ENCODE measurements around the gene BAIAP2L2. TPM values are rescaled to one million over a fixed set of nuclear protein-coding genes. Genes with fewer than 3 reads are reported as not detected.

BAIAP2L2 gene
- total RNA-seq, 1 donor from 2014 or later: 6.5 TPM

DNA sequence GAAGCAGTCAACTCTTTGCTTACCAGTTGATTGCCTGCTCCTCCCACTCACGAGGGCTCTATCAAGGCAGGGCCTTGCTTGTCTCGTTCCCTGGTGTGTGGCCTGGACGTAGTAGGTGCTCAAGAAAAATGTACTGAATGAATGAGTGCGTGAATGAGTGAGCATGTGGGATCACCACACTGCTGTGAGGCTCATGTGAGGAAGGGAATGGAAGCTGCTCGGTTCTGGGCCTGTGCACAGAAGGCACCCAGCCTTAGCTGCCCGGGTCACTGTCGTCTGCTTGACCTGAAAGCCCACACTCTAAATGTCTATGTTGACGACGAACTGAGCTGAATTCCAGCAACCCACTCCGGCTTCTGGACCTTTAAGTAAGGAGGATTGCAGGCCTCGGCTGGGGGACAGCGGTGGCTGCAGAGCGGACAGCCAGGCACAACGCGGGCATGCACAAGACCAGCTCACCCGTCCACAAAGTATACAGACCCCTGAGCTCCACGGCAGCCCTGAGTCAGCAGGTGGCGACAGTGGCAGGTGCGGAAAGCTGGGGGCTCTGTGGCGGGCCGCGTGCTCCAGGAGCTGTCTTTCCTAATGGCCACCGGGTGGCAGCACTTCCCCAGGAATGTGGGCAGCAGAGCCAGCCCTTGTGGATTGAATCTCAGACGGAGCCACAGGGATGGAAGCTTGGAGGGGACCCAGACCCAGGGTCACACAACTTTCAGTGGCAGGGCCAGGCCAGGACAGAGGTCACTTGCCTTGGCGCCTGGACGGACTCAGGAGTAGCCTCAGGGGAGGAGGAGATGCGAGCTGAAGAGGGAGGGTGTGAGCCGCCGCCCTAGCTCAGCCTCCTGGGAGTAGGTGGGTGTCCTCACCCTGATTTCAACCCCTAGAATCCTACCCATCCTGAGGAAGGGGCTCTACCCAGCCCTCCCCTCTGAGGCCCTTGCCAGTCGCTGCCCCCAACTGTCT lies 58.3 kb downstream of the BAIAP2L2 start:
- H3K9me3 Mint-ChIP-seq (ENCODE audit: low read depth): no peaks in the 10 kb centered on the region
- no peaks in the 10 kb centered on the region for H3K4me1 Mint-ChIP-seq (ENCODE audit: low read depth)
- H3K4me3 Mint-ChIP-seq (ENCODE audit: low read depth): no peak overlapping the region
- H3K27me3 Mint-ChIP-seq: peaks cover 5% of the 10 kb centered on the region
- TF ChIP-seq, protein P1, sequence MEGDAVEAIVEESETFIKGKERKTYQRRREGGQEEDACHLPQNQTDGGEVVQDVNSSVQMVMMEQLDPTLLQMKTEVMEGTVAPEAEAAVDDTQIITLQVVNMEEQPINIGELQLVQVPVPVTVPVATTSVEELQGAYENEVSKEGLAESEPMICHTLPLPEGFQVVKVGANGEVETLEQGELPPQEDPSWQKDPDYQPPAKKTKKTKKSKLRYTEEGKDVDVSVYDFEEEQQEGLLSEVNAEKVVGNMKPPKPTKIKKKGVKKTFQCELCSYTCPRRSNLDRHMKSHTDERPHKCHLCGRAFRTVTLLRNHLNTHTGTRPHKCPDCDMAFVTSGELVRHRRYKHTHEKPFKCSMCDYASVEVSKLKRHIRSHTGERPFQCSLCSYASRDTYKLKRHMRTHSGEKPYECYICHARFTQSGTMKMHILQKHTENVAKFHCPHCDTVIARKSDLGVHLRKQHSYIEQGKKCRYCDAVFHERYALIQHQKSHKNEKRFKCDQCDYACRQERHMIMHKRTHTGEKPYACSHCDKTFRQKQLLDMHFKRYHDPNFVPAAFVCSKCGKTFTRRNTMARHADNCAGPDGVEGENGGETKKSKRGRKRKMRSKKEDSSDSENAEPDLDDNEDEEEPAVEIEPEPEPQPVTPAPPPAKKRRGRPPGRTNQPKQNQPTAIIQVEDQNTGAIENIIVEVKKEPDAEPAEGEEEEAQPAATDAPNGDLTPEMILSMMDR (IDR thresholded peaks at IDR 0.05; ENCODE audit: unreplicated experiment): peak; percentile 97
- H3K27ac Mint-ChIP-seq: no peak overlapping the region
- DNase-seq (ENCODE audit: low spot score, unreplicated experiment): peak; percentile 80
- H3K36me3 Mint-ChIP-seq (ENCODE audit: insufficient read depth): no peaks in the 10 kb centered on the region

DNA sequence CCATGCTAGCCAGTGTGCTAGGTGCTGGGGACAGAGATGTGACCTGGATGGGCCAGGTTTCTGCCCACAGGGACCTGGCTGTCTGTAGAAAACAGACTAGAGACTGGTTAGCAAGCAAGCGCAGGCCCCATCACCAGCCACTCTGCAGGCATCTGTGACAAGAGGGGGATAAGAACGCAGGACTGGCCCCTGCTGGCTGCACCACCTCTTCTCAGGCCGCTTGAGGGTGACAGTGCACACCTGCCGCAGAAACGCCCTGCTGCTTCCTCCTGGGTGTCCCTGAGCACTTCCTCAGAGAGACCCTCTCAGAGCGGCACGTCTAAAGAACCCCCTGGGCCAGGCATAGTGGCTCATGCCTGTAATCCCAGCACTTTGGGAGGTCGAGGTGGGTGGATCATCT lies 59.2 kb downstream of the BAIAP2L2 start:
- Mint-ChIP-seq H3K4me1 (ENCODE audit: low read depth) (no peaks in the 10 kb centered on the region), H3K4me3 (ENCODE audit: low read depth) (no peak overlapping the region), H3K27me3 (peaks cover 5% of the 10 kb centered on the region), H3K27ac (no peak overlapping the region), H3K9me3 (ENCODE audit: low read depth) (no peaks in the 10 kb centered on the region), H3K36me3 (ENCODE audit: insufficient read depth) (no peaks in the 10 kb centered on the region)
- TF ChIP-seq, protein P1 (IDR thresholded peaks at IDR 0.05; ENCODE audit: unreplicated experiment): no peak
- no peak for DNase-seq (ENCODE audit: low spot score, unreplicated experiment)

DNA sequence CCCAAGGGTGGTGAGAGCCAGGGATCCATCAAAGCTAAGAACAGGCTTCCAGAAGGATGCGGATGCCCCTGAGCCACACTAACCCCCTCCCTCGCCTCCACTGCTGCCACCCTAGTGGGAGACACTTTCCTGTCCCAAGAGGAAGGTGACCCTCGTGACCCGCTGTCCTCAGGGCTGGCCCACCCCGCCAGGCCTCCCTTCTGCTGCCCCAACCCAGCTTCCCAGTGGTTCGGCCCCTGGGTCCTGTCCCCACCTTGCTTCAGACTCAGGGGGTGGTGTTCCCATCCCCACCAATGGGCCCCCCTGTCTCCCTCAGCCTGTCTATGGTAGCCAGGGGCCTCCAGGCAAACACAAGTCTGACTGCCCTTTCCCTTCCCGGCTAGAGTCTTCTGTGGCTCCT lies 59.8 kb downstream of the BAIAP2L2 start:
- Mint-ChIP-seq H3K36me3 (ENCODE audit: insufficient read depth) (no peaks in the 10 kb centered on the region), H3K4me1 (ENCODE audit: low read depth) (no peaks in the 10 kb centered on the region), H3K4me3 (ENCODE audit: low read depth) (no peak overlapping the region), H3K27me3 (peaks cover 5% of the 10 kb centered on the region), H3K27ac (no peak overlapping the region), H3K9me3 (ENCODE audit: low read depth) (no peaks in the 10 kb centered on the region)
- DNase-seq (ENCODE audit: low spot score, unreplicated experiment): no peak
- TF ChIP-seq, protein P1 (IDR thresholded peaks at IDR 0.05; ENCODE audit: unreplicated experiment): no peak

DNA sequence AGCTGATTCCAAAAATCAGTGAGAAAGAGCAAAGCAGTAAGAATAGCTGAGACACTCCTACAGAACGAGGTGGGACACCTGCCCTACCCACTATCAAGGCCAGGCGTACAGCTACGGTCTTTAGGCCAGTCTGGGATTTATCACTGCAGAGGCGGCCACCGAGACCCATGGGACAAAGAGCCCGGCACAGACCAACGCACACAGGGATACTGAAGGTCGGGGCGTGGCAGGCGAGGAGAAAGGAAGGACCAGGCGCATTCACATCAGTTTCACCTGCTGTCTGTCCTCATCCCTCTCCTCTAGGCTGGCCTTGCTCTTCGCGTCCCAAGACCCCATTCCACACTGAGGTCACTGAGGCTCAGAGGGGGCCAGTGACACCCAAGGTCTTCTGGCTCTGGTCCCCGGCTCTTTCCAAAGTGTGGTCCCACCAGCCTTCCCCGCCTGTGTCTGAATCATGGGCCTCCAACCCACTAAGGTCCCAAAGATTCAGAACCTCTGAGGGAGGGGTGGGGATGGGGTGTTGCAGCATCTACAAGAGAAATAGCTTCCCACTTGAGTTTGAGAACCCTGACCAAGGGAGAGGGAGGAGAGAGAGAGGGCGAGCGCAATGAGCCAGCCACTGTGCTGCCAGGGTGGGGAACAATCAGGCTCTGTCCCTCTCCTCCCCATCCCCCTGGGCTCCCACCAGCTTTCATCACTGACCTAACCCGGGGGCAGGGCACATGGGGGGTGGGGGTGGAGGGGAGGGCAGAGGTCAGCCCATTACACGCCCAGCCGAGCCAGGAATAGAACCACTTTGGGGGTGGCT lies 60.5 kb downstream of the BAIAP2L2 start:
- Mint-ChIP-seq H3K36me3 (ENCODE audit: insufficient read depth) (no peaks in the 10 kb centered on the region), H3K9me3 (ENCODE audit: low read depth) (no peaks in the 10 kb centered on the region), H3K4me3 (ENCODE audit: low read depth) (no peak overlapping the region), H3K27me3 (peaks cover 5% of the 10 kb centered on the region), H3K27ac (no peak overlapping the region), H3K4me1 (ENCODE audit: low read depth) (no peaks in the 10 kb centered on the region)
- no peak for DNase-seq (ENCODE audit: low spot score, unreplicated experiment)
- TF ChIP-seq, protein P1 (IDR thresholded peaks at IDR 0.05; ENCODE audit: unreplicated experiment): no peak

DNA sequence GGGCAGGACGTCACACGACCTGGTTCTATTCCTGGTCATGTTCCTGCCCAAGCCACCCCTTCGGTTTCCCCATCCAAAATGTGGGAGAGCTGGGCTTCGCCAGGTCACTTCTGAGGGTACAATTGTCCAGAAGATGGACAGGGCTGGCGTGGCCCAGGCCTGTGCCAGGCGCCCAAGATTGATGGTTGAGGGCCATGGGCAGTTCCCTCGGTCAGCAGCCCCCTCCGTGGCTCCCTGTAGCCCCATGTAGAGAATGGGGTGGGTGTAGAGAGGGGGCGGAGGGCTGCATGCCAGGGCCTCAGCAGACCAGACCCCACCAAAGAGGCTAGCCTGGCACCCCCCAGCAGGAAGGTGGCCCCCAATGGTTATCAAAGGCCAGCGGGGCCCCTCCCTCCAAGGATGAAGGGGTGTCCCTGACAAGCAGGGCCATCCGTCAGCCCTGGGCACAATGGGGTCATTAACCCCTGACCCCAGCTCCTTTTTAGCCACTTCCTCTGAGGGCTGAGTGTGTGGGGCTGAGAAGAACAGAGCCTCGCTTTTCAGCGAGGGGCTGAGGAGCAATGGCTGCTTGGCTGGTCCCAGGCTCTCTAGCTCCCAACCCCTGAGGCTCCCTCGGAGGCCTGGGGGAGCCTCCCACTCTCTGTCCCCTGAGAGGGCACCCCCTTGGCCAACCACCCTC lies 64.3 kb downstream of the BAIAP2L2 start:
- no peaks in the 10 kb centered on the region for H3K9me3 Mint-ChIP-seq (ENCODE audit: low read depth)
- H3K27me3 Mint-ChIP-seq: peaks cover 17% of the 10 kb centered on the region
- H3K27ac Mint-ChIP-seq: no peak overlapping the region
- no peak for DNase-seq (ENCODE audit: low spot score, unreplicated experiment)
- TF ChIP-seq, protein P1 (IDR thresholded peaks at IDR 0.05; ENCODE audit: unreplicated experiment): no peak
- no peak overlapping the region for H3K4me3 Mint-ChIP-seq (ENCODE audit: low read depth)
- H3K4me1 Mint-ChIP-seq (ENCODE audit: low read depth): no peaks in the 10 kb centered on the region
- H3K36me3 Mint-ChIP-seq (ENCODE audit: insufficient read depth): no peaks in the 10 kb centered on the region
